Calu3 (cell line): ENCODE measurements around the gene PCDHGB1. TPM values are rescaled to one million over a fixed set of nuclear protein-coding genes. Genes with fewer than 3 reads are reported as not detected.
A peak's percentile ranks its signal among the peaks of the same experiment; 100 is the strongest.
"Not testable (repeated sequence)": the region's sequence is repeated elsewhere in the genome, so short reads cannot be mapped to it uniquely, and the experiment has no call there.

ENCODE experiments used
- Bru-seq: library from RNA; stranded (reverse); fragments of 400-500 nt; gene quantifications from one replicate; lab custom pipeline; 2021; lab: Mats Ljungman, UMichigan
- BruChase-seq, 2 experiments: library from RNA; stranded (reverse); fragments of 400-500 nt; gene quantifications; one replicate each; lab custom pipeline; 2021; lab: Mats Ljungman, UMichigan
- BruUV-seq: library from RNA; stranded (reverse); fragments of 400-500 nt; replicated peaks from 2 replicates; lab custom pipeline; 2021; lab: Mats Ljungman, UMichigan
- CTCF ChIA-PET: fragments of 300-600 bp; sonication (Branson Sonifier 250); formaldehyde crosslinking; loops from one replicate; lab custom pipeline; 2022; ENCODE audit warnings: antibody characterized with exemption; lab: Charles Lee
- DNase-seq: peaks from one replicate; pipeline ENCODE4 v3.0.0; 2022
- H3K27ac Mint-ChIP-seq: one replicate; pipeline ENCODE4 v1.8.0; 2022; ENCODE audit warnings: mixed read lengths; ENCODE audit not compliant: unreplicated experiment
- H3K27me3 Mint-ChIP-seq: one replicate; pipeline ENCODE4 v1.8.0; 2022; ENCODE audit warnings: mixed read lengths; ENCODE audit not compliant: unreplicated experiment
- H3K36me3 Mint-ChIP-seq: one replicate; pipeline ENCODE4 v1.8.0; 2022; ENCODE audit warnings: mild to moderate bottlenecking, moderate library complexity, mixed read lengths; ENCODE audit not compliant: insufficient read depth, unreplicated experiment
- H3K4me1 Mint-ChIP-seq: one replicate; pipeline ENCODE4 v1.8.0; 2022; ENCODE audit warnings: mild to moderate bottlenecking, low read depth, mixed read lengths; ENCODE audit not compliant: unreplicated experiment
- H3K4me3 Mint-ChIP-seq: one replicate; pipeline ENCODE4 v1.8.0; 2022; ENCODE audit warnings: mild to moderate bottlenecking, low read depth, moderate library complexity, mixed read lengths; ENCODE audit not compliant: unreplicated experiment
- H3K9me3 Mint-ChIP-seq: one replicate; pipeline ENCODE4 v1.8.0; 2022; ENCODE audit warnings: low read depth, mixed read lengths; ENCODE audit not compliant: unreplicated experiment
- intact Hi-C: fragments of 100-400 bp; cut with micrococcal nuclease; formaldehyde crosslinking; loops from one replicate; pipeline ENCODE4 v1.10.0; 2022; ENCODE audit not compliant: unreplicated experiment
- long read RNA-seq: library from polyadenylated mRNA; stranded (forward); transcript quantifications from one replicate; pipeline ENCODE4 v2.0.0, GENCODE V29; 2022
- total RNA-seq: library from RNA; stranded (reverse); gene quantifications from 2 replicates; pipeline ENCODE4 v1.2.3, GENCODE V29; 2022
- TF ChIP-seq, protein P1 (sequence below): fragments of 200-600 bp; IDR thresholded peaks from one replicate; pipeline ENCODE4 v1.8.0; 2022; ENCODE audit warnings: antibody characterized with exemption; ENCODE audit not compliant: unreplicated experiment

The PCDHGB1 gene
- total RNA-seq = 0.19 and 0.20 TPM in 2 replicates
- not detected for Bru-seq, nascent RNA
- BruChase-seq, experiment 1, labeled RNA remaining after a 6-hour chase = percentile 31 among the genes with signal in this experiment
- BruChase-seq, experiment 2, labeled RNA remaining after a 2-hour chase = percentile 15 among the genes with signal in this experiment
- long read RNA-seq = 0 reads

DNA sequence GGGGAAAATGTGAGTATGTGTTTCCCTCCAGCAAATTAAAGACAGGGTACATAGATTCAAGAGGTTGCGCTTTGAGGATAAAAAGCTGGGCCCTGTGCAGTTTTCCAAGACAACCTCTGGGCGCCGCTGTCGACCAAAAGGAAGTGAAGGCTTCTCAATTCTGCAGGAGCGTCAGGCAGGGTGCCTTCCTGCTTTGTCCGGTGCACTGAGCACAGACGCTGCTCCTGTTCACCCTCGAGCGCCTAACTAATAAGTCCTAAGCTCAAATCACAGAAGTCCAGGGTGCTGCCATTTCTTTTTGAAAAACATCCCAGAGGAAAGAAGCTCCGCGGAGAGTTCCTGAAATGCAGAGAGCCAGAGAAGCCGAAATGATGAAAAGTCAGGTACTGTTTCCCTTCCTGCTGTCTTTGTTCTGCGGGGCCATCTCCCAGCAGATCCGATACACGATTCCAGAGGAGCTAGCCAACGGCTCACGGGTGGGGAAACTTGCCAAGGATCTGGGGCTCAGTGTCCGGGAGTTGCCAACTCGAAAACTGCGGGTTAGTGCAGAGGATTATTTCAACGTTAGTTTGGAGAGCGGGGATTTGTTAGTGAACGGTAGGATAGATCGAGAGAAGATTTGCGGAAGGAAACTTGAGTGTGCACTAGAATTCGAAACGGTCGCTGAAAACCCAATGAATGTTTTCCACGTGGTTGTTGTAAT lies at the start of gene PCDHGB1:
Gene PCDHGB1, plus strand, starts transcription at position 183 of the 703 bp plus-strand sequence. Its CDS starts 162 bp downstream, at position 345.
- TF ChIP-seq, protein P1, sequence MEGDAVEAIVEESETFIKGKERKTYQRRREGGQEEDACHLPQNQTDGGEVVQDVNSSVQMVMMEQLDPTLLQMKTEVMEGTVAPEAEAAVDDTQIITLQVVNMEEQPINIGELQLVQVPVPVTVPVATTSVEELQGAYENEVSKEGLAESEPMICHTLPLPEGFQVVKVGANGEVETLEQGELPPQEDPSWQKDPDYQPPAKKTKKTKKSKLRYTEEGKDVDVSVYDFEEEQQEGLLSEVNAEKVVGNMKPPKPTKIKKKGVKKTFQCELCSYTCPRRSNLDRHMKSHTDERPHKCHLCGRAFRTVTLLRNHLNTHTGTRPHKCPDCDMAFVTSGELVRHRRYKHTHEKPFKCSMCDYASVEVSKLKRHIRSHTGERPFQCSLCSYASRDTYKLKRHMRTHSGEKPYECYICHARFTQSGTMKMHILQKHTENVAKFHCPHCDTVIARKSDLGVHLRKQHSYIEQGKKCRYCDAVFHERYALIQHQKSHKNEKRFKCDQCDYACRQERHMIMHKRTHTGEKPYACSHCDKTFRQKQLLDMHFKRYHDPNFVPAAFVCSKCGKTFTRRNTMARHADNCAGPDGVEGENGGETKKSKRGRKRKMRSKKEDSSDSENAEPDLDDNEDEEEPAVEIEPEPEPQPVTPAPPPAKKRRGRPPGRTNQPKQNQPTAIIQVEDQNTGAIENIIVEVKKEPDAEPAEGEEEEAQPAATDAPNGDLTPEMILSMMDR = no peak
- CTCF ChIA-PET = interaction anchor here (0.8 kb wide), 1 partner anchor 158 kb away, joined by 3 read pairs; the partner anchor contains the start of gene PCDHB10
- Mint-ChIP-seq H3K4me3 (no peak within 1 kb of the TSS), H3K36me3 (peaks cover 5% of the 10 kb centered on the region), H3K4me1 (no peaks in the 10 kb centered on the region), H3K9me3 (peaks cover 16% of the 10 kb centered on the region), H3K27ac (no peak within 1 kb of the TSS), H3K27me3 (no peaks in the 10 kb centered on the region)
- DNase-seq = no peak
- BruUV-seq = no TSS peak
- intact Hi-C loops = no loop called here

DNA sequence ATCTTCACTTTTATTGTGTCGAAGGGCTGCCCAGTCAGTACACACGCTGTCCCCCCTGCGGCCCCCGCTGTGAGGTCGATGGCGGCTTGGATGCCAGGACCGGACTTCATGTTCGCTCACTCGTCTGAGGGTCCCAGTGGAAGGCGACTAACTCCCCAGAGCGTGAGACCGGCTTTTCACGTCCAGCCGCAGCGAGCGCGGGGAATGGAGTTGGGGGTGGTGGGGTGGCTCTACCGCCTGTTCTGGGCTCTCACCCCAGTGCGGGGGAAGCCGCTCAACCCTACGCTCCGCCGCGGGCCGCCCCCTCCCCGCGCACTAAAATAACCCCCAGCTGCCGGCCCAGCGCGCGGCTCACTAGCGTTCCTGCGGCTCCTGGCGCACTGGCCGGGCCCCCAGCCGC lies 46.1 kb upstream of the PCDHGB1 start, which contains the start of gene SLC25A2:
Gene SLC25A2, minus strand, starts transcription at position 294 of the 400 bp plus-strand sequence. Its CDS starts 184 bp downstream, at position 110.
- Mint-ChIP-seq H3K27ac (no peak within 1 kb of the TSS), H3K36me3 (no peaks in the 10 kb centered on the region), H3K4me1 (no peaks in the 10 kb centered on the region), H3K9me3 (peaks cover 14% of the 10 kb centered on the region), H3K27me3 (no peaks in the 10 kb centered on the region), H3K4me3 (no peak within 1 kb of the TSS)
- intact Hi-C loops = no loop called here
- TF ChIP-seq, protein P1 = no peak
- no peak for DNase-seq
- CTCF ChIA-PET = no interaction called here
- BruUV-seq = no TSS peak

DNA sequence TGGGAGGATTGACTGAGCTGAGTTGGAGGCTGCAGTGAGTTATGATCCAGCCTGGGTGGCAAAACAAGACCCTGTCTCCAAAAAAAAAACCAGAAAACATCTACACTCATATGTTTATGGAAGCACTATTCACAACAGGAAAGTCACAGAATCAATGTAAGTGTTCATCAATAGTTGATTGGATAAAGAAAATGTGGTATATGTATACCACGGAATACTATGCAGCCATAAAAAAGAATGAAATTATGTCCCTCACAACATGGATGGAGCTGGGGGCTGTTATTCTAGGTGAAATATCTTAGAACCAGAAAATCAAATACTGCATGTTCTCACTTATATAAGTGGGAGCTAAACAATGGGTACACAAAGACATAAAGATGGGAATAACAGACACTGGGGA lies 43.3 kb upstream of the PCDHGB1 start:
- BruUV-seq = no TSS peak
- H3K27ac Mint-ChIP-seq = no peak overlapping the region
- CTCF ChIA-PET = interaction anchor here (0.6 kb wide), 1 partner anchor 18 kb away, joined by 3 read pairs; no protein-coding TSS in a partner anchor
- H3K36me3 Mint-ChIP-seq = no peaks in the 10 kb centered on the region
- H3K27me3 Mint-ChIP-seq = no peaks in the 10 kb centered on the region
- no peaks in the 10 kb centered on the region for H3K4me1 Mint-ChIP-seq
- peaks cover 13% of the 10 kb centered on the region for H3K9me3 Mint-ChIP-seq
- H3K4me3 Mint-ChIP-seq = no peak overlapping the region
- intact Hi-C loops = no loop called here
- no peak for DNase-seq
- TF ChIP-seq, protein P1 = no peak

DNA sequence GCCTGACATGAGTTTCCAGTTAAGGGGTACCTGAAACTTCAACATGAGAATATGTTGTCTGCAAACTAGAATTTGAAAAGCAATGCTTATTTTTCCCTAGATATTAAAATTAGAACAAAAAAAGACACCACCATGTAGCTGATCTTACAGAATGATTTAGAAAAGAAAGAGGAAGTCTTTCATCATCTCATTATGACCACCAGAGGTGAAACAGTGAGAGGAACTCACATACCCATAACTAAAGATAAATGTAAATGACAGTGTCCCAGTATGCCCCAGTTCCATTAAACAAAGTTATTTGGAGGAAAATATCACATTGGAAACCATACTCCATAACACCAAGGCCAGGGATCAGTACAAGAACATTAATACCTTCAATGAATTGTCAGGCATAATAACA lies 36.2 kb upstream of the PCDHGB1 start:
- CTCF ChIA-PET = no interaction called here
- BruUV-seq = no TSS peak
- Mint-ChIP-seq H3K4me1 (no peaks in the 10 kb centered on the region), H3K9me3 (peaks cover 24% of the 10 kb centered on the region), H3K27ac (no peak overlapping the region), H3K36me3 (peaks cover 43% of the 10 kb centered on the region), H3K4me3 (no peak overlapping the region), H3K27me3 (no peaks in the 10 kb centered on the region)
- no peak for DNase-seq
- intact Hi-C loops = no loop called here
- TF ChIP-seq, protein P1 = no peak

DNA sequence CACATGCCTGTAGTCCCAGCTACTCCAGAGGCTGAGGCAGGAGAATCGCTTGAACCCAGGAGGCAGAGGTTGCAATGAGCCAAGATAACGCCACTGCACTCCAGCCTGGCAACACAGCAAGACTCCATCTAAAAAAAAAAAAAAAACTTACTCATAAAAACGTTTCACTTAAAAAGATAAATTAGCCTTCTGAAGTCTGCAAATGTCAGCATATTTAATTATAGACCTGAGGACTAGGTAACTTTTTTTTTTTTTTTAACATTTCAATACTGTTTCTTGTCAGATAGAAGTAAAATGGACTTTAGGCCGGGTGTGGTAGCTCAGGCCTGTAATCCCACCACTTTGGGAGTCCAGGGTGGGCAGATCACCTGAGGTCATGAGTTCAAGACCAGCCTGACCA lies 32.9 kb upstream of the PCDHGB1 start:
- BruUV-seq, intact Hi-C loops, CTCF ChIA-PET, H3K27me3 Mint-ChIP-seq, H3K27ac Mint-ChIP-seq, H3K4me3 Mint-ChIP-seq, DNase-seq, H3K4me1 Mint-ChIP-seq: not testable (repeated sequence)
- Mint-ChIP-seq H3K9me3 (peaks cover 29% of the 10 kb centered on the region), H3K36me3 (peaks cover 72% of the 10 kb centered on the region)
